ENCODE measurements around the gene LRRC3. TPM values are rescaled to one million over a fixed set of nuclear protein-coding genes. Genes with fewer than 3 reads are reported as not detected.

Gene LRRC3
- total RNA-seq, 1 experiment from 2014 or later, result 2.3 TPM

GRCh38 chr21:44487831-44488230 lies 32.5 kb downstream of the LRRC3 start:
- in situ Hi-C loops (cut with HindIII; ENCODE audit: low sequenced_read_pairs), result loop anchor here (25.0 kb wide), 1 partner anchor 299 kb away; no protein-coding TSS in a partner anchor
- peak; percentile 4 for DNase-seq (ENCODE audit: low spot score)

GRCh38 chr21:44489962-44490361 lies 34.7 kb downstream of the LRRC3 start:
- DNase-seq (ENCODE audit: low spot score), result no peak
- in situ Hi-C loops (cut with HindIII; ENCODE audit: low sequenced_read_pairs), result loop anchor here (25.0 kb wide), 1 partner anchor 297 kb away; no protein-coding TSS in a partner anchor

- DNase-seq (ENCODE audit: low spot score), result no peak
- in situ Hi-C loops (cut with HindIII; ENCODE audit: low sequenced_read_pairs), result loop anchor here (25.0 kb wide), 1 partner anchor 297 kb away; no protein-coding TSS in a partner anchor
These were observed 35.1 kb downstream of the LRRC3 start for GRCh38 chr21:44490405-44490804.

- in situ Hi-C loops (cut with HindIII; ENCODE audit: low sequenced_read_pairs), result loop anchor here (25.0 kb wide), 1 partner anchor 296 kb away; no protein-coding TSS in a partner anchor
- no peak for DNase-seq (ENCODE audit: low spot score)
These were observed 35.5 kb downstream of the LRRC3 start for GRCh38 chr21:44490816-44491215.

- DNase-seq (ENCODE audit: low spot score), result no peak
- in situ Hi-C loops (cut with HindIII; ENCODE audit: low sequenced_read_pairs), result loop anchor here (25.0 kb wide), 1 partner anchor 295 kb away; no protein-coding TSS in a partner anchor
These were observed 37.5 kb downstream of the LRRC3 start for GRCh38 chr21:44492567-44493385.

GRCh38 chr21:44494418-44494817 lies 39.1 kb downstream of the LRRC3 start:
- no peak for DNase-seq (ENCODE audit: low spot score)
- in situ Hi-C loops (cut with HindIII; ENCODE audit: low sequenced_read_pairs), result loop anchor here (25.0 kb wide), 1 partner anchor 293 kb away; no protein-coding TSS in a partner anchor

- in situ Hi-C loops (cut with HindIII; ENCODE audit: low sequenced_read_pairs), result loop anchor here (25.0 kb wide), 1 partner anchor 292 kb away; no protein-coding TSS in a partner anchor
These were observed 39.6 kb downstream of the LRRC3 start for GRCh38 chr21:44494956-44495355.

GRCh38 chr21:44495611-44496563 lies 40.6 kb downstream of the LRRC3 start:
- in situ Hi-C loops (cut with HindIII; ENCODE audit: low sequenced_read_pairs), result loop anchor here (25.0 kb wide), 1 partner anchor 291 kb away; no protein-coding TSS in a partner anchor
- no peak for DNase-seq (ENCODE audit: low spot score)

More at GRCh38 chr21:44494956-44495355, 39.6 kb downstream of the LRRC3 start:
- DNase-seq (ENCODE audit: low spot score), result no peak

GRCh38 chr21:44496564-44497550 lies 41.5 kb downstream of the LRRC3 start:
- in situ Hi-C loops (cut with HindIII; ENCODE audit: low sequenced_read_pairs), result loop anchor here (25.0 kb wide), 1 partner anchor 290 kb away; no protein-coding TSS in a partner anchor
- peak; percentile 4 for DNase-seq (ENCODE audit: low spot score)

- DNase-seq (ENCODE audit: low spot score), result no peak
- in situ Hi-C loops (cut with HindIII; ENCODE audit: low sequenced_read_pairs), result loop anchor here (25.0 kb wide), 1 partner anchor 290 kb away; no protein-coding TSS in a partner anchor
These were observed 42.4 kb downstream of the LRRC3 start for GRCh38 chr21:44497703-44498126.

- in situ Hi-C loops (cut with HindIII; ENCODE audit: low sequenced_read_pairs), result loop anchor here (25.0 kb wide), 1 partner anchor 289 kb away; no protein-coding TSS in a partner anchor
- DNase-seq (ENCODE audit: low spot score), result no peak
These were observed 43.2 kb downstream of the LRRC3 start for GRCh38 chr21:44498280-44499210.

- in situ Hi-C loops (cut with HindIII; ENCODE audit: low sequenced_read_pairs), result loop anchor here (25.0 kb wide), 1 partner anchor 288 kb away; no protein-coding TSS in a partner anchor
These were observed 43.9 kb downstream of the LRRC3 start for GRCh38 chr21:44499211-44499560.

GRCh38 chr21:44499631-44500030 lies 44.3 kb downstream of the LRRC3 start:
- no peak for DNase-seq (ENCODE audit: low spot score)
- in situ Hi-C loops (cut with HindIII; ENCODE audit: low sequenced_read_pairs), result loop anchor here (25.0 kb wide), 1 partner anchor 288 kb away; no protein-coding TSS in a partner anchor

More at GRCh38 chr21:44499211-44499560, 43.9 kb downstream of the LRRC3 start:
- DNase-seq (ENCODE audit: low spot score), result no peak

GRCh38 chr21:44500111-44500510 lies 44.8 kb downstream of the LRRC3 start:
- in situ Hi-C loops (cut with HindIII; ENCODE audit: low sequenced_read_pairs), result no loop called here
- no peak for DNase-seq (ENCODE audit: low spot score)

GRCh38 chr21:44502171-44502958 lies 47.1 kb downstream of the LRRC3 start:
- no peak for DNase-seq (ENCODE audit: low spot score)
- in situ Hi-C loops (cut with HindIII; ENCODE audit: low sequenced_read_pairs), result no loop called here
